IMR-90 (cell line): ENCODE results near the gene CERS6. TPM values are rescaled to one million over a fixed set of nuclear protein-coding genes. Genes with fewer than 3 reads are reported as not detected.

Experiments
- ATAC-seq: fragments of 200-7000 bp; cut with Tn5 transposase; 2 replicates; pipeline ENCODE4 v1.9.1; 2020; ENCODE audit warnings: low read depth, mild to moderate bottlenecking, moderate library complexity
- BruUV-seq: library from RNA; stranded (reverse); fragments of 400-500 nt; replicated peaks from 2 replicates; lab custom pipeline; 2021; lab: Mats Ljungman, UMichigan
- CTCF ChIA-PET: fragments of 300-600 bp; formaldehyde crosslinking; extraction: SDS; loops from one replicate; lab custom pipeline; 2021; ENCODE audit warnings: antibody characterized with exemption; lab: Yijun Ruan, JAX
- POLR2A ChIA-PET: fragments of 300-600 bp; sonication (Branson Sonifier 250); formaldehyde crosslinking; loops from one replicate; lab custom pipeline; 2022; ENCODE audit warnings: antibody characterized with exemption; ENCODE audit not compliant: unreplicated experiment; lab: Charles Lee
- DNase-seq: peaks from one replicate; pipeline ENCODE4 v3.0.0; 2013
- H2AFZ ChIP-seq: replicated peaks from 2 replicates; pipeline ENCODE3; 2013; ENCODE audit warnings: low read length, mild to moderate bottlenecking; ENCODE audit not compliant: poor library complexity
- H2AK5ac ChIP-seq: 2 replicates; pipeline ENCODE4 v1.6.1; 2013; ENCODE audit warnings: low read depth, low read length, inconsistent platforms
- H2AK9ac ChIP-seq: replicated peaks from 2 replicates; pipeline ENCODE3; 2013; ENCODE audit warnings: mild to moderate bottlenecking, low read depth, low read length, moderate library complexity; ENCODE audit not compliant: poor library complexity
- H2BK120ac ChIP-seq: 2 replicates; pipeline ENCODE4 v1.6.1; 2013; ENCODE audit warnings: low read depth, low read length, inconsistent platforms
- H2BK15ac ChIP-seq: 3 replicates; pipeline ENCODE4 v1.6.1; 2013; ENCODE audit warnings: low read depth, low read length, inconsistent platforms
- H2BK20ac ChIP-seq: 2 replicates; pipeline ENCODE4 v1.6.1; 2013; ENCODE audit warnings: low read depth, mild to moderate bottlenecking, inconsistent platforms, low read length, moderate library complexity
- H2BK5ac ChIP-seq: 2 replicates; pipeline ENCODE4 v1.6.1; 2013; ENCODE audit warnings: mild to moderate bottlenecking, low read depth, low read length, inconsistent platforms; ENCODE audit not compliant: poor library complexity, severe bottlenecking
- H3K14ac ChIP-seq: replicated peaks from 2 replicates; pipeline ENCODE4 v1.6.1; 2013; ENCODE audit warnings: low read depth, low read length, inconsistent platforms
- H3K18ac ChIP-seq: 2 replicates; pipeline ENCODE4 v1.6.1; 2013; ENCODE audit warnings: low read depth, low read length, control low read depth
- H3K23ac ChIP-seq: 2 replicates; pipeline ENCODE4 v1.6.1; 2013; ENCODE audit warnings: low read depth, low read length, inconsistent platforms
- H3K27ac ChIP-seq: 2 replicates; pipeline ENCODE4 v1.5.1; 2013; ENCODE audit warnings: mild to moderate bottlenecking, control low read depth, low read length; ENCODE audit not compliant: insufficient read depth
- H3K27me3 ChIP-seq: 2 replicates; pipeline ENCODE4 v1.6.1; 2013; ENCODE audit warnings: low read length; ENCODE audit not compliant: control insufficient read depth, insufficient read depth
- H3K36me3 ChIP-seq: 2 replicates; pipeline ENCODE4 v1.6.1; 2013; ENCODE audit warnings: low read length, mixed read lengths; ENCODE audit not compliant: control insufficient read depth, insufficient read depth
- H3K4ac ChIP-seq: 2 replicates; pipeline ENCODE4 v1.6.1; 2013; ENCODE audit warnings: low read depth, low read length, inconsistent platforms
- H3K4me1 ChIP-seq: 2 replicates; pipeline ENCODE4 v1.6.1; 2013; ENCODE audit warnings: low read length, mixed read lengths; ENCODE audit not compliant: control insufficient read depth, insufficient read depth
- H3K4me2 ChIP-seq: 2 replicates; pipeline ENCODE4 v1.6.1; 2013; ENCODE audit warnings: low read depth, mild to moderate bottlenecking, control low read depth, low read length, moderate library complexity
- H3K4me3 ChIP-seq: 2 replicates; pipeline ENCODE4 v1.5.1; 2013; ENCODE audit warnings: low read depth, mild to moderate bottlenecking, control low read depth, low read length, moderate library complexity; ENCODE audit not compliant: insufficient read depth
- H3K56ac ChIP-seq: 2 replicates; pipeline ENCODE4 v1.6.1; 2013; ENCODE audit warnings: low read length, inconsistent platforms; ENCODE audit not compliant: insufficient read depth; ENCODE audit errors: extremely low read depth
- H3K79me1 ChIP-seq, 2 experiments: 2 replicates each; pipeline ENCODE4 v1.6.1; 2013; ENCODE audit warnings: low read length in 2 of 2, inconsistent platforms in 1 of 2, low read depth in 1 of 2
- H3K9ac ChIP-seq: 2 replicates; pipeline ENCODE4 v1.6.1; 2013; ENCODE audit warnings: low read depth, low read length, control low read depth
- H3K9me1 ChIP-seq: 2 replicates; pipeline ENCODE4 v1.6.1; 2013; ENCODE audit warnings: low read length, inconsistent platforms; ENCODE audit not compliant: insufficient read depth
- H3K9me3 ChIP-seq: 2 replicates; pipeline ENCODE4 v1.6.1; 2013; ENCODE audit warnings: low read length; ENCODE audit not compliant: control insufficient read depth, insufficient read depth
- H4K20me1 ChIP-seq: 2 replicates; pipeline ENCODE4 v1.6.1; 2013; ENCODE audit warnings: low read length, inconsistent platforms; ENCODE audit not compliant: insufficient read depth
- H4K5ac ChIP-seq: 2 replicates; pipeline ENCODE4 v1.6.1; 2013; ENCODE audit warnings: mild to moderate bottlenecking, low read depth, low read length, control low read depth
- H4K8ac ChIP-seq, 2 experiments: 2 replicates each; pipeline ENCODE4 v1.6.1; 2013; ENCODE audit warnings: low read depth in 2 of 2, low read length in 2 of 2, control low read depth in 1 of 2, inconsistent platforms in 1 of 2
- H4K91ac ChIP-seq: 2 replicates; pipeline ENCODE4 v1.6.1; 2013; ENCODE audit warnings: low read depth, low read length, inconsistent platforms; ENCODE audit not compliant: insufficient read depth
- FOS ChIP-seq: fragments of 150-350 bp; IDR thresholded peaks from 2 replicates; pipeline ENCODE4 v1.6.1; 2016; ENCODE audit warnings: low read depth, low read length
- MAFK ChIP-seq: IDR thresholded peaks from 2 replicates; pipeline ENCODE4 v1.6.1; 2012; ENCODE audit warnings: low read depth, low read length, improper control_type of control experiment
- MAZ ChIP-seq: IDR thresholded peaks from 2 replicates; pipeline ENCODE4 v1.6.1; 2012; ENCODE audit warnings: low read depth, mild to moderate bottlenecking, low read length, improper control_type of control experiment, moderate library complexity, borderline replicate concordance
- NFE2L2 ChIP-seq: fragments of 150-350 bp; IDR thresholded peaks from 2 replicates; pipeline ENCODE4 v1.6.1; 2016; ENCODE audit warnings: low read depth, mild to moderate bottlenecking, low read length
- USF2 ChIP-seq: fragments of 150-350 bp; IDR thresholded peaks from 2 replicates; pipeline ENCODE4 v1.6.1; 2017; ENCODE audit warnings: mild to moderate bottlenecking, antibody characterized with exemption, low read length, low read depth
- WGBS, 2 experiments: methylation state at CpG; one replicate each; pipeline versions ENCODE4 v1.1.5 to v1.1.7; 2013; ENCODE audit warnings: missing lambda C conversion rate in 2 of 2; ENCODE audit not compliant: insufficient read length in 1 of 2; ENCODE audit errors: extremely low coverage in 2 of 2; 5-methylcytosine and 5-hydroxymethylcytosine counted together
- dilution Hi-C: fragments of 300-500 bp; cut with HindIII; formaldehyde crosslinking; loops from one replicate; pipeline ENCODE4 v1.14.3; 2018; ENCODE audit warnings: low sequenced_read_pairs; ENCODE audit not compliant: unreplicated experiment
- in situ Hi-C: fragments of 300-500 bp; cut with MboI; formaldehyde crosslinking; loops from 3 replicates; pipeline ENCODE4 v1.14.3; 2019; ENCODE audit warnings: low sequenced_read_pairs, inconsistent platforms, mixed read lengths
- intact Hi-C: fragments of 100-400 bp; cut with micrococcal nuclease; formaldehyde crosslinking; loops from 2 replicates; pipeline ENCODE4 v1.10.0; 2022
- polyA plus RNA-seq, 3 experiments: library from polyadenylated mRNA; depleted of rRNA; stranded (reverse); fragments of >200 nt; gene quantifications; 2 replicates each; pipeline ENCODE4 v1.2.3, GENCODE V29; 2012; ENCODE audit warnings: low replicate concordance in 1 of 3
- total RNA-seq: library from RNA; depleted of rRNA; stranded (reverse); fragments of >200 nt; gene quantifications from 2 replicates; pipeline ENCODE4 v1.2.3, GENCODE V29; 2012

Gene CERS6
- total and polyA plus RNA-seq, 2 of the 4 experiments (the other 2 are of a cell fraction) = 2.1 to 5.7 TPM

GRCh38 chr2:168431301-168432024, 24.6 kb upstream of the CERS6 start:
- H3K4me1 ChIP-seq = no peaks in the 10 kb centered on the region
- H3K9me3 ChIP-seq = no peaks in the 10 kb centered on the region
- TF ChIP-seq MAFK = no peak
- no peak for TF ChIP-seq USF2
- TF ChIP-seq MAZ = no peak
- TF ChIP-seq NFE2L2 = no peak
- no peak for TF ChIP-seq FOS
- in situ Hi-C loops (no loop called here), intact Hi-C loops (no loop called here), dilution Hi-C loops (no loop called here)
- no peaks in the 10 kb centered on the region for H3K9me1 ChIP-seq
- no peak overlapping the region for H3K9ac ChIP-seq
- no peak overlapping the region for H3K23ac ChIP-seq
- no peak overlapping the region for H2BK15ac ChIP-seq
- no peak overlapping the region for H2AFZ ChIP-seq
- no peak overlapping the region for H2BK120ac ChIP-seq
- ATAC-seq (no peak), DNase-seq (no peak)
- no peaks in the 10 kb centered on the region for H3K36me3 ChIP-seq
- H3K18ac ChIP-seq = no peak overlapping the region
- ChIA-PET POLR2A (no interaction called here), CTCF (interaction anchor here (0.6 kb wide), 1 partner anchor 81 kb away, joined by 3 read pairs; no protein-coding TSS in a partner anchor)
- H3K4me3 ChIP-seq = no peak overlapping the region
- no TSS peak for BruUV-seq
- H2AK9ac ChIP-seq = no peak overlapping the region
- WGBS, 2 experiments = no CpG with 5 or more reads among the region's 1 CpG
- H3K4ac ChIP-seq = no peak overlapping the region
- H2BK20ac ChIP-seq = no peak overlapping the region
- H4K91ac ChIP-seq = no peak overlapping the region
- H2AK5ac ChIP-seq = no peak overlapping the region
- H3K79me1 ChIP-seq = no peaks in the 10 kb centered on the region
- no peak overlapping the region for H3K4me2 ChIP-seq
- H2BK5ac ChIP-seq = no peak overlapping the region
- H3K56ac ChIP-seq = no peak overlapping the region
- no peak overlapping the region for H3K27ac ChIP-seq
- H4K8ac ChIP-seq = no peak overlapping the region
- H4K5ac ChIP-seq = no peak overlapping the region
- H3K14ac ChIP-seq = no peak overlapping the region
- H3K27me3 ChIP-seq = peaks cover 2% of the 10 kb centered on the region; the same call in 1 of the 2 replicates
- H4K20me1 ChIP-seq = no peaks in the 10 kb centered on the region
